Trophoblast cell (in vitro differentiated cells and primary cell): ENCODE data around the gene DUSP10.

ENCODE experiments used
- DNase-seq, 2 donors: peaks; one replicate each; pipeline ENCODE4 v3.0.0-alpha.2; 2016
- H2AFZ ChIP-seq: 2 replicates; pipeline ENCODE4 v1.6.1; 2013; ENCODE audit warnings: low read length, moderate library complexity, mild to moderate bottlenecking; ENCODE audit not compliant: insufficient read depth, poor library complexity
- H2AK5ac ChIP-seq: 2 replicates; pipeline ENCODE4 v1.6.1; 2013; ENCODE audit warnings: mild to moderate bottlenecking, low read length
- H2BK120ac ChIP-seq: 2 replicates; pipeline ENCODE4 v1.6.1; 2013; ENCODE audit warnings: low read length, mild to moderate bottlenecking, moderate library complexity; ENCODE audit not compliant: insufficient read depth, poor library complexity
- H2BK12ac ChIP-seq: 2 replicates; pipeline ENCODE4 v1.6.1; 2013; ENCODE audit warnings: mild to moderate bottlenecking, low read length, moderate library complexity
- H2BK5ac ChIP-seq: 2 replicates; pipeline ENCODE4 v1.6.1; 2013; ENCODE audit warnings: low read length, low read depth, moderate library complexity, mild to moderate bottlenecking; ENCODE audit not compliant: poor library complexity
- H3K14ac ChIP-seq: 2 replicates; pipeline ENCODE4 v1.6.1; 2013; ENCODE audit warnings: mild to moderate bottlenecking, low read length
- H3K18ac ChIP-seq: 2 replicates; pipeline ENCODE4 v1.6.1; 2013; ENCODE audit warnings: mild to moderate bottlenecking, low read length
- H3K23ac ChIP-seq: 2 replicates; pipeline ENCODE4 v1.6.1; 2013; ENCODE audit warnings: low read length
- H3K27ac ChIP-seq: 2 replicates; pipeline ENCODE4 v1.5.1; 2013; ENCODE audit warnings: low read depth, mild to moderate bottlenecking, inconsistent platforms, low read length, moderate library complexity
- H3K27me3 ChIP-seq: 2 replicates; pipeline ENCODE4 v1.6.1; 2013; ENCODE audit warnings: inconsistent platforms, mild to moderate bottlenecking, low read length, moderate library complexity; ENCODE audit not compliant: insufficient read depth
- H3K36me3 ChIP-seq, 2 experiments: 1 replicate in 1 of 2; 2 replicates in 1 of 2; pipeline ENCODE4 v1.6.1; 2013; ENCODE audit warnings: low read length in 2 of 2, mild to moderate bottlenecking in 2 of 2, moderate library complexity in 1 of 2; ENCODE audit not compliant: insufficient read depth in 2 of 2, control insufficient read depth in 1 of 2
- H3K4ac ChIP-seq: 2 replicates; pipeline ENCODE4 v1.6.1; 2013; ENCODE audit warnings: low read depth, mild to moderate bottlenecking, low read length, moderate library complexity
- H3K4me1 ChIP-seq, 2 experiments: 1 replicate in 1 of 2; 2 replicates in 1 of 2; pipeline ENCODE4 v1.6.1; 2013; ENCODE audit warnings: low read length in 2 of 2, mild to moderate bottlenecking in 2 of 2, moderate library complexity in 1 of 2; ENCODE audit not compliant: insufficient read depth in 2 of 2, control insufficient read depth in 1 of 2
- H3K4me2 ChIP-seq: 2 replicates; pipeline ENCODE4 v1.6.1; 2013; ENCODE audit warnings: inconsistent platforms, mild to moderate bottlenecking, low read length, moderate library complexity
- H3K4me3 ChIP-seq: 2 replicates; pipeline ENCODE4 v1.5.1; 2013; ENCODE audit warnings: mild to moderate bottlenecking, low read depth, low read length, inconsistent platforms
- H3K79me1 ChIP-seq: one replicate; pipeline ENCODE4 v1.6.1; 2013; ENCODE audit warnings: low read length
- H3K79me2 ChIP-seq: 2 replicates; pipeline ENCODE4 v1.6.1; 2013; ENCODE audit warnings: low read length, mild to moderate bottlenecking; ENCODE audit not compliant: control insufficient read depth, insufficient read depth, poor library complexity
- H3K9ac ChIP-seq: 2 replicates; pipeline ENCODE4 v1.6.1; 2013; ENCODE audit warnings: mild to moderate bottlenecking, low read length
- H3K9me3 ChIP-seq: 2 replicates; pipeline ENCODE4 v1.6.1; 2013; ENCODE audit warnings: low read depth, mild to moderate bottlenecking, control low read depth, inconsistent platforms, low read length; ENCODE audit not compliant: insufficient read depth
- H4K12ac ChIP-seq: 2 replicates; pipeline ENCODE4 v1.6.1; 2013; ENCODE audit warnings: low read depth, mild to moderate bottlenecking, low read length, moderate library complexity
- H4K8ac ChIP-seq: 2 replicates; pipeline ENCODE4 v1.6.1; 2013; ENCODE audit warnings: low read depth, mild to moderate bottlenecking, low read length, moderate library complexity
- H4K91ac ChIP-seq: one replicate; pipeline ENCODE4 v1.6.1; 2013; ENCODE audit warnings: low read depth, mild to moderate bottlenecking, low read length, moderate library complexity
- WGBS: extraction: QIAGEN DNeasy Blood & Tissue Kit; methylation state at CpG from one replicate; pipeline ENCODE4 v1.1.7; 2013; ENCODE audit warnings: missing lambda C conversion rate; ENCODE audit not compliant: insufficient read length, insufficient coverage; ENCODE audit errors: extremely low coverage; 5-methylcytosine and 5-hydroxymethylcytosine counted together

DUSP10 gene

DNA sequence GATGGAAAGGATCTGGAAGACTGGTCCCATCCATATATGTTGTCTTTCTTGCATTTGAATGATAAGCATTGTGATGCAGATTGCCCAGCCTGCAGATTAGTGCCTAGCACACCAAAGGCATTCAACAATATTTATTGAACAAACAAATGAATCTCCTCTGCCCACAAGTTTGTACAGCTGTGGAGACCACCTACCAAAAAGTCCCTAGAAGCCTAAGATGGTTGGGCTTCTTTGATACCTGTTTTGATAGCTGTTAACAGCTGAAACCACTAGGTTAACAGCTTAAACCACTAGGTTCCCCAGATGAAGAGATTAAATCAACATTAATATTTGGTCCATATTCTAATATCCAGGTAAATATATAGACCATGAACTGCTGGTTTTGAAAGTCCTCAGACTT, 9.8 kb downstream of the DUSP10 start:
- Histone ChIP-seq H3K4me3 (no peak overlapping the region), H4K91ac (no peak overlapping the region), H4K12ac (no peak overlapping the region), H2AK5ac (no peak overlapping the region), H3K9ac (no peak overlapping the region), H3K27me3 (no peaks in the 10 kb centered on the region), H3K18ac (no peak overlapping the region), H2BK120ac (no peak overlapping the region), H3K4ac (no peak overlapping the region), H3K79me2 (no peaks in the 10 kb centered on the region), H2AFZ (no peak overlapping the region), H3K36me3 (peaks cover 2% of the 10 kb centered on the region in 2 experiments), H3K14ac (no peak overlapping the region), H3K27ac (no peak overlapping the region), H2BK5ac (no peak overlapping the region), H3K79me1 (no peaks in the 10 kb centered on the region), H3K4me1 (no peaks in the 10 kb centered on the region), H3K4me2 (no peak overlapping the region), H3K9me3 (no peaks in the 10 kb centered on the region), H2BK12ac (no peak overlapping the region), H3K23ac (no peak overlapping the region), H4K8ac (no peak overlapping the region)
- no peak for DNase-seq

DNA sequence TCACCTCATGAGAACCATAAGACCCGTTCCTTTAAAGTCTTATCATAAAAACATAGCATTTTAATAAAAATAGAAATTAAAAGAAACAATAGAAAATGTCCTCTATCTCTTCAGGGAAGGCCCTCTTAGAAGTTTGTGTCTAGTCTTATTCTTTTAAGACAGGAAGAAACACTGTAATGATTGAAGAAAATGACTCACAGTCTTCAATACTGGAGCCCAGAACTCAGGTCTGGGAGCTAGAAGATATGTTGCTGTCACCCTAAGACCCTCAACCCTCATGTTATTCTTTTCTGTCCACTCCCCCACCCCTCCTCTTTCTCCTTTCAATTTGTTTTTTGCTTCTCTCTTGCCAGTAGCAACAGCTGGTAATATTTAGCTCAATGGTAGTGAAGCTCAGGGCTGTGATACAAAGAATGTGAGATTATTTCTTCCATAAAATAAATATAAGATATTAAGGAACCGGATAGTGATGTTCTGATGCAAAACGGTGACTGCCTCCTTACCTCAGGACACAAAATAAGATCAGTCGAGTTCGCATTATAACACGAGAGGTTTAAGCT, 12.0 kb downstream of the DUSP10 start:
- Histone ChIP-seq H2AFZ (no peak overlapping the region), H3K9ac (no peak overlapping the region), H2AK5ac (no peak overlapping the region), H3K9me3 (no peaks in the 10 kb centered on the region), H2BK12ac (no peak overlapping the region), H3K36me3 (no peaks in the 10 kb centered on the region), H3K4me2 (no peak overlapping the region), H3K27ac (no peak overlapping the region), H3K27me3 (no peaks in the 10 kb centered on the region), H3K14ac (no peak overlapping the region), H3K23ac (no peak overlapping the region), H3K18ac (no peak overlapping the region), H4K8ac (no peak overlapping the region), H4K12ac (no peak overlapping the region), H3K79me1 (no peaks in the 10 kb centered on the region), H2BK5ac (no peak overlapping the region), H3K4me1 (no peaks in the 10 kb centered on the region), H4K91ac (no peak overlapping the region), H3K79me2 (no peaks in the 10 kb centered on the region), H3K4ac (no peak overlapping the region), H3K4me3 (no peak overlapping the region), H2BK120ac (no peak overlapping the region)
- WGBS, result no CpG with 5 or more reads among the region's 6 CpGs
- no peak for DNase-seq

GRCh38 chr1:221728037-221728505, 13.8 kb downstream of the DUSP10 start:
- no peaks in the 10 kb centered on the region for H3K79me1 ChIP-seq
- no peak for DNase-seq
- no peak overlapping the region for H3K18ac ChIP-seq
- H2AFZ ChIP-seq, result no peak overlapping the region
- no peak overlapping the region for H3K14ac ChIP-seq
- no peak overlapping the region for H4K8ac ChIP-seq
- no peak overlapping the region for H2AK5ac ChIP-seq
- no peak overlapping the region for H2BK120ac ChIP-seq
- no peaks in the 10 kb centered on the region for H3K4me1 ChIP-seq
- H3K36me3 ChIP-seq, result peaks cover 0 to 5% of the 10 kb centered on the region in 2 experiments
- H3K27me3 ChIP-seq, result no peaks in the 10 kb centered on the region
- H2BK12ac ChIP-seq, result no peak overlapping the region
- H2BK5ac ChIP-seq, result no peak overlapping the region
- no peaks in the 10 kb centered on the region for H3K79me2 ChIP-seq
- H4K91ac ChIP-seq, result no peak overlapping the region
- no peak overlapping the region for H3K9ac ChIP-seq
- no peak overlapping the region for H3K27ac ChIP-seq
- no peak overlapping the region for H3K4ac ChIP-seq
- H3K4me2 ChIP-seq, result no peak overlapping the region
- H3K23ac ChIP-seq, result no peak overlapping the region
- no peak overlapping the region for H4K12ac ChIP-seq
- no peak overlapping the region for H3K4me3 ChIP-seq
- no peaks in the 10 kb centered on the region for H3K9me3 ChIP-seq
- WGBS, result no CpG with 5 or more reads among the region's 1 CpG

DNA sequence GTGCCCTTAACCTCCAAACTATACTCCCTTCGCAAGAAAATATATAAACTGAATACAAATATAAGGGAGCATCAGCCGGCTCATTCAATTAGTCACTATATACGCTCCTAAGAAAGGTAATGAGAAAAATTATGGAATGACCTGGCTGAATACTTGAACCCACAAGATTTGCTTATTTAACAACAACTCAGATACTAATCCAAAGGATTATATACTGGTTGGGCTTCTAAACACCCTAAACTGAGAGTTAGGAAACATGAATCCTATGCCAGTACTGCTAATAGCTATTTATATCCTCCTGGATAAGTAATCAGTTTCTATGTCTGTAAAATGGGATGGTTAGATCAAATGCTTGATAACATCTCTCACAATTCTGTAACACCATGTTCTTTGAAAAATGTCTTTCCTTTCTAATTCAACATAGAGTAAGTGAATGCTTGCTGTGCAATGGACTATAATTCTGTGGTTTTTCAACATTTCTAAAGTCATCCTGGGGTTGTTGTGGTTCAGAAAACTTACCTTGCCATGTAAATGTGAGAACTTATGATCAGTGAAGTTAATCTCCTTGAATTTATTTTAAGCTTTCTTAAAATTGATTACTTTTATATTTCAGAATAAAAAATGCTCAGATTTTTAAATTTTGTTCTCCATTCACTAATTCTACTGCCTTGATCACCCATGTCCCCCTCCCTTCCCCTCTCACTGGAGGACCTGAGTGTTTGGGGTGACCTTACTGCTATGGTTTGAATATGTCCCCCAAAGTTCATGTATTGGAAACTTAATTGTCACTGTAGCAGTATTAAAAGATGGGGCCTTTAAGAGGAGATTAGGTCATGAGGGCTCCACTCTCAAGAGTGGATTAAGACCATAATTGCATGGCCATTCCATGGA, 14.5 kb downstream of the DUSP10 start:
- no peaks in the 10 kb centered on the region for H3K79me1 ChIP-seq
- H2BK5ac ChIP-seq, result no peak overlapping the region
- no peaks in the 10 kb centered on the region for H3K27me3 ChIP-seq
- no peak overlapping the region for H2AK5ac ChIP-seq
- no peak overlapping the region for H2BK120ac ChIP-seq
- no peak overlapping the region for H3K14ac ChIP-seq
- no peak overlapping the region for H4K91ac ChIP-seq
- H3K36me3 ChIP-seq, result peaks cover 0 to 5% of the 10 kb centered on the region in 2 experiments
- no peak overlapping the region for H3K9ac ChIP-seq
- no peak overlapping the region for H3K4me2 ChIP-seq
- H3K79me2 ChIP-seq, result no peaks in the 10 kb centered on the region
- WGBS, result no CpG with 5 or more reads among the region's 3 CpGs
- H3K27ac ChIP-seq, result no peak overlapping the region
- H2AFZ ChIP-seq, result no peak overlapping the region
- no peak for DNase-seq
- no peak overlapping the region for H3K4me3 ChIP-seq
- no peak overlapping the region for H4K12ac ChIP-seq
- H3K18ac ChIP-seq, result no peak overlapping the region
- H3K4me1 ChIP-seq, result no peaks in the 10 kb centered on the region
- no peak overlapping the region for H4K8ac ChIP-seq
- H2BK12ac ChIP-seq, result no peak overlapping the region
- H3K4ac ChIP-seq, result no peak overlapping the region
- H3K23ac ChIP-seq, result no peak overlapping the region
- no peaks in the 10 kb centered on the region for H3K9me3 ChIP-seq
